ENCODE data around the gene TSSC4.

TSSC4 gene

DNA sequence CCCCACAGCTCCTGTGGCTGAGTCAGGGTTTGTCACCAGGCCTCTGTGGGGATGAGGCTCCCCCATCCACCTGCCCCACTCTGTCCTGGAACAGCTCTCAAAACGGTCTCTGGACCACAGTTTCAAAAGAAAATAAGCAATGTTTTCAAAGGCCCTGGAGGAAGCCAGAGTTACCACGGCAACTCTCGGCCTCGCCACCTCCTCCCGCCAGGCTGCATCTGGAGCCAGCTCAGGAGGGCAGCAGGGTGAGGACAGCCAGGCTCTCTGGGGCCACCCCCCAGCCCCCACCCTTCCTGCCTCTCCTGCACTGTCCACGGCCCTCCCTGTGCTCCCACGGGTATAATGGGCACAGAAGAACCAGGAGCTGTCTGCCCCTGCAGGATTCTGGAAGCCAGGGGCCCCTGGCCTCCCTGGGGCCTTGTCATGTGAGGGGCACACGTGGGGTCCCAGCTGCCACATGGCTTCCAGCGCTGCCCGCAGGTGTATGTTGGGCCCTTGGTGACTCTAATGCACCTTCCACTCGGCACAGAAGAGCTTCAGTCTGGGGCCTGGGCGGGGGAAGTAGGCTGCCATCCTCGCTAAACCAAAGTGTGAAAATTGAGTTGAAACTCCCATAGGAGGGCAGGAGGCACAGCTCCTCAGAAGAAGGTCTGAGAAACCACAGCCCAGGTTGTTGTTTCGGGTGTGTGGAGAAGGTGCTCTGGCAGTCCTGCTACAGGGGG, 13.1 kb upstream of the TSSC4 start:
- peak; percentile 38 for DNase-seq

DNA sequence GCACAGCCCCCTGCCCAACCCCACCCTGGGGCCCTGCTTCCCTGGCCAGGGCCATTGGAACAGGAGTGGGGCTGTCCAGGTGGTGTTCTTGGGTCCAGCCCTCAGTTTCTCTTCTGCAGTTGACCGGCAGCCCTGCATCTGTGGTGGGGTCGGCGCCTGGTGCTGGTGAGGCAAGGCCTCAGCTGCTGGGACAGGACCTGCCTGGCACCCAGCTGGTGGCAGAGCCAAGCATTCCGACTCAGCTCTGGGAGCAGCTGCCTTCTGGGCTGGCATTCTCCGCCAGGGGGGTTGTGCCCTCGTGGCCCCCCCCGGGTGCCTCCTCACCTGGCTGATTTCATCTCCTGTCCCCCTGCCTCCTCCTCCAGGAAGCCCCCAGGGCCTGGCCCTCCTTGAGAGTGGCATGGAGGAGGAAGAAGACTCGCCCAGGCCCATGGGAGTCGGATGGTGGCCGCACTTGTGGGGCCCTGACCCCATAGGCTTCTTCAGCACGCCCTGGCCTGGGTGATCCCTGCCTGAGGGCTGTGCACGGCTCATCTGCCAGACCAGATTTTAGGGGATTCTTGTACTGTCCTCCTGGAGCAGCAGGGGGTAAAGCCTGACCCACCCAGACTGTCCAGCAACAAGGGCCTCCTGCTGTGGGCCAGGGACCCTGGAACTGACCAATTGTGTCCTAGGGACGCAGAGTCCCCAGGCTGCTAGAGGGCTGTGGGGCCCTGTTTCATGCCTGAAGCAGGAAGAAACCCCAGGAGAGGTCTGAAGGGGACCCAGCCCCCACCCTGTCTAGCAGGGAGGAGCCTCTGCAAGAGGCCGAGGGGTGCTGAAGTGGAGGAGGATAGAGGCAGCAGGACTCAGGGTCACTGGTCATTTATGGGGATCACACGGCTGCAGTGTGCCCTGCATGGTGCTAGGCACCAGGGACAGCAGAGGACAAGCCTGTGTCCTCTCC, 11.8 kb upstream of the TSSC4 start:
- no peak for DNase-seq

DNA sequence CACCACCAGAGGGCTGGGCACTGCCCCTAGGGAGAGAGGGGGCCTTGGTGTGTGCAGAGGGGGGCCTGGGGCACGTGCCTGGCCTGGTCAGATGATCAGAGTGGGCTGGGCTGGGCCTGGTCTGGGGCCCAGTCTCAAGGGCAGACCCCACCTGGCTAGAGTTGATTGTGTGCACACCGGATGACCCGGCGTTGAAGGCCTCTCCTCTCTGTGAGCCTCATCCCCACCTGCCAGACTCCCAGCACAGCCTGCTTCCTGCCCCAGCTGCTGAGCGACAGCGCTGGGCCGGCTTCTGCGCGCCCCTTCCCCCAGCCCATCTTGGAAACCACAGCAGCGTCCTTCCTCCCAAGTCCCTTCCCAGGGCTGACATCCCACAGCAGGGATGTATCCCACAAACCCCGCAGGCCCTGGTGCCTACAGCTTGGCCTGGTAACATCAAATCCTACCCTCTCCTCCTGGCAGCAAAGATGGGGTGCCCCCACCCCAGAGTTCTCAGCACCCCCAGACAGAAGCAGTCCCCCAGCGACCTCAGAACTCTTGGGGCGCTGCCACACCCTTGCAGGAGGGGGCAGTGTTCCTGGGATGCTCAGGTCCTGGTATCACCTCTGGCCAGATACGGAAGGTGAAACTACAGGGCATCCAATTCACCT, 11.0 kb upstream of the TSSC4 start:
- no peak for DNase-seq

DNA sequence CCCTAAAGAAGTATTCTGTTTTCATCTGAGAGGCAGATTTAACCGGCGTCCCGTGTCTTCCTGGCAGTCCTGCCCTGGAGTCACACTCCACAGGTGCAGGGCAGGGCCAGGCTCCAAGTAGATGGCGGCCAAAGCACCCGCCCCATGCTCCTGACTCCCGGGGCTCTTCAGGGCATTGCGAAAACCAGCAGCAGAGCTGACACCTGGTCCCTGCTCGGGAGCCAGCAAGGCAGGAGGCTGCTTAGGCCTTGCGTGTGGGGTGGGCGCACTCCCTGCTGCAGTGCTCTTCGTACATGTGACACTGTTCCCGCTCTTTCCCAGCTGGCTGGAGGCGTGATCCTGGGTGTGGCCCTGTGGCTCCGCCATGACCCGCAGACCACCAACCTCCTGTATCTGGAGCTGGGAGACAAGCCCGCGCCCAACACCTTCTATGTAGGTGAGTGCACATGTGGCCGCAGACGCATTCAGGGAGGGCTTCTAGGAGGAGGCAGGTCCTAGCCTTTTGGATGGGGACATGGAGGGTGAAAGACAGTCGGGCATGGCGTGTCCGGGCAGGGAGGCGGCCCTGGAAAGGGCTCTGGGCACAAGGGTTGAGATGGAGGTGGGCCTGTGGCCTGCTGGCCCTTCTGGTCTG, 10.3 kb upstream of the TSSC4 start:
- no peak for DNase-seq

DNA sequence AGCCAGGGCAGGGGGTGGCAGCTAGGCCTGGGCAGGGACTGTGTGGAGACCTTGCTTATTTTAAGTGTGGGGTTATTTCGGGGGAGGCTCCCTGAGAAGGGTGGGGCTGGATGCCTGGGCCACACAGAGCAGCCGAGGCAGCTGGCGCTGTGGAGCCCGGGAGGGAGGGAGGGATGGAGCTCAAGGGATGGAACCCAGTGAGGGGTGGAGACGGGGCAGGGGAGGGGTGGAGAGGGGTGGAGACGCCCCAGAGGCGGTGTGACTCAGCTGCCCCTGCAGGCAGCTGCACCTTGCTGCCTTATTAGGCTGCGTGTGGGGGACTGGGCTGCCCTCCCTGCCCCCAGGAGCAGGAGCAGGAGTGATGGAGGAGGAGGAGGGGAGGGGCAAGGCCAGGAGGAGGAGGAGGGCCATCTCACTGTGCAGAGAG, 9.8 kb upstream of the TSSC4 start:
- peak; percentile 55 for DNase-seq

DNA sequence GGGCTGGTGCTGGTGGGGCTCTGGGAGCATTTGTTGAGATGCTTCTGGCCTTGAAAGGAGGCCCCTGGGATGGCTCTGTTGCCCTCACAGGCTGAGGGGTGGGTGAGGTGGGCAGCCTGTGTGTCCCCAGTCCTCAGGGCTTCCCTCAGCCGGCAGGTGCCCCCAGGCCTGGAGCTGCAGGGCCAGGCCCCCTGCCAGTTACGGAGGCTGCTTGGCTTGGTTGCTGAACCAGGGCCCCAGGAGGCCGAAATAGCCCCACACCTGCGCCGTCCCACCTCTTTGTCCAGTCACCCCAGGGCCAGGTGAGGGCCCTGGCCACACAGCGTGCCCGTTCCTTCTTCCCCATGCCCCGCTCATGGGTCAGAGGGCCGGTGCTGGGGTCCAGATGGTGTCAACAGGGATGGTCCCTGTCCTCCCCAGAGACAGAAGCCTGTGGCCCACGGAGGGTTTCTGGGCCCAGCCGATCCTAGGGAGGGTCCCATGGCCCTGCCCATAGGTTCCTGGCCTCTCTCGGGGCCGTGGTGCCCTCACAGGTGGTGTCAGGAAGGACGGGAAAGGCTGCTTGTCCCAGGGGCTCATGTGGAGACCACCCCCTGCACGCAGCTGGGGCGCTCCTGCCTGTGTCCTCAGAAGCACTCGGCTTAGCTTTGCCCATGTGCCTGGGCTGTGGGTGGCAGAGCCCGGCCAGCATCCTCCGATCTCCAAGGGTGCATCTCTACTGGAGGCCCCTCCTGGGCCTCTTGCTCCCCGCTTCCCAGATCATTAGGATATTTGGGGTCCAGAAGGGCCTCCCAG, 9.2 kb upstream of the TSSC4 start:
- no peak for DNase-seq

DNA sequence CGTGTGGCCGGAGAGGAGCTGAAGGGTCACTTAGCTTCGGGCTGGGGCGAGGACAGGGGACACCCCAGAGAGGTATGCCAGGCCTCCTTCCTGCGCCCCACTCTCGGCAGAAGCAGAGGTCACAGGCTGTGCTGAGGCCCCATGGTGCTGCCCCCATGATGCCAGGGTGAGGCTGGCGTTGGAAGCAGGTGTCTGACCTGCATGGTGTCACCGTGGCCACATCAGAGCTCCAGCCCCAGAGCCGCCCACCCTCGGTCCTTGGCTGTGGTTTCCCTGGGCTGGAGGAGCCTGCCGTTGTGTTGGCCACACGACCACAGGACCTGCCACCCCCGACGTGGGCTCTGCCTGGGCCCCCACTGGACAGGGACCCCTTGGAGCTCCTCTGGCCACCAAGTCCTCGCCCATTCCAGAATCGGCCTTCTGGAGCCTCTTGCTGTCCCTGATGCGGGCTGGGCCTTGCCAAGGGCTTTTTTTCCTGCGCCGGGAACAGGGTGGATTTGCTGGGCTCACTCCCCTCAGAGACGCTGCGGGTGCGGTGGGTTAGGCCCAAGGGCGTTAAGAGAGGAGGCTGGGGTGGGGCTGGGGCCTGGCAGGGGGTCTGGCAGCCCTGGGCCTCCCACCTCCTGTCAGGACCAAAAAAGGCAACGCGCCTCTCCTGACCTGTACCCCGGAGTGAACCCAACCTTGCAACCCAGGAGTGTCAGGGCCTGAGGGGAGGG, 8.2 kb upstream of the TSSC4 start:
- no peak for DNase-seq

DNA sequence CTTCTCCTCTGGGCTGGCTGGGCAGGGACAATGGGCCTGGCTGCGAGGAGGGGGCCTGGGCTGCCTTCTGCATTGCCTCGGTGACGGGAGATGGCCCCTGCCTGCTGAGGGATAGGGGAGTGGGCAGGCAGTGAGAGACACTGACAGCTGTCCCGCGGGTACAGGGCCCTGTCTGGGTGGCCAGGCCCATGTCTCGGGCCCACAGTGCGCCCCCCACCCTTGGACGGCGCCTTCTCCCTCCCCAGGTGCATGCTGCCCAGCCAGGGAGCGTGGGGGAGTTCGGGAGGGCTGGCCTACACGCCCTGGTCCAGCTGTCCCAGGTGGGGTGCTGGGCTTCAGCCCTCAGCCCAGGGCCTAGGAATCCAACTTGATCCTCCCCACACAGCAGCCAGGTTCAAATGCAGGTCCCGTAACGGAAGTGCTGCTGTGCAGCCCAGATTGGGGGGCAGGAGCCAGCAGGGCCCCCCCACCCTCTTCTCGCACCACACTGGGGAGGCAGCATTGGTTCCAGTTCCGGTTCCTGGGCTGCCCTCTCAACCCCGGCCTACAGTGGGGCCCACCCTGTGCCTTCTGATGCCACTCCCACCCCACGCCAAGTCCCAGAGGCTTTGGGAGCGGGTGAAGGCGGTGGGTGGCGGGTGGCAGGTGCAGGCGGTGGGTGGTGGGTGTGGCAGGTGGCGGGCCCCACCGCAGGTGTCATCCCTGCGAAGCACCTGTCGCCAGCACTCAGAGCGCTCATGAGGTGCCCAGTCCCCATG, 7.3 kb upstream of the TSSC4 start:
- no peak for DNase-seq

DNA sequence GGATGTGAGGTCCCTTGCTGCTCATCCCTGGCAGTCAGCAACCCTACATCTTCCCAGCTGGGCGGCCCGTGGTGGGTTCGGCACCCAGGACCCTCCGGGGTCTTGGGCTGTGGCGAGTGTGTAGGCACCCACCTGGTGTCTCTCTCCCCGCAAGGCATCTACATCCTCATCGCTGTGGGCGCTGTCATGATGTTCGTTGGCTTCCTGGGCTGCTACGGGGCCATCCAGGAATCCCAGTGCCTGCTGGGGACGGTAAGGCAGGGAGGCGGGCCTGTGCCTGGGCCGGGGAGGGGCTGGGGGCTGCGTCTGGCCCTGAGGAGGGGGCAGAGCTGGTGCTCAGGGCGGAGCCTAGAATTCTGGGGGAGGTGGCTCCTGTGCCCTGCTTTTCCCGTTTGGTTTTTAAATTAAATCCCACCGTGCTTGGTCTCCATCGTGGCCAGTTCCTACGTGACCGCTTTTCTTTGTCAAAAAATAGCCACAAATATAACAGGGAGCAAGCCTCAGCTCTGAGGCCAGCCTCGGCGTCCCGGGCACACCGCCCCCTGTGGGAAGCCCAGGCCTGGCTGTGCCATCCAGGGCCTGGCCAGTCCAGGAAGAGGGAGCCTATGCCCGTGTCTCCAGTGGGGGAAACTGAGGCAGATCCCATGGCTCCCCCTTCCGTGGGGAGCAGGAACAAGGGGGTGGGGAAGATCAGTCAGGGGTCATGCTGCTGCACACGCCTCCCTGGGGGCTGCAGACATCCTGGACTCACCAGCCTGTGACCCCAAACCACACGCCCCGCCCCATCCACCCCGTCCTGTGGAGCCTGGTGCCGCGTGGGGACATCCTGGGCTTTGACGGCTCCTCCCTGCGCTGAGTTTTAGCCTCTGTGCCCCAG, 6.4 kb upstream of the TSSC4 start:
- no peak for DNase-seq

DNA sequence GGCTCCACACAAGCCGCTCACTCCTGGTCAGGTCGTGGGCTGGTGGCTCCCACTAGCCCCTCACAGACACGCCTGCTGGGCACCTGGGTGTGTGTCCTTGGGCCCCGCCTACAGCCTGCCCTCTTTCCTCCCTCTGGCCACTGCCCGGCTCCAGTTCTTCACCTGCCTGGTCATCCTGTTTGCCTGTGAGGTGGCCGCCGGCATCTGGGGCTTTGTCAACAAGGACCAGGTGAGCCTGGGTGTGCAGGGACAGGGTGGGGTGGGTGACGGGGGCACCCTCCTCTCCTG, 5.8 kb upstream of the TSSC4 start:
- DNase-seq: no peak

DNA sequence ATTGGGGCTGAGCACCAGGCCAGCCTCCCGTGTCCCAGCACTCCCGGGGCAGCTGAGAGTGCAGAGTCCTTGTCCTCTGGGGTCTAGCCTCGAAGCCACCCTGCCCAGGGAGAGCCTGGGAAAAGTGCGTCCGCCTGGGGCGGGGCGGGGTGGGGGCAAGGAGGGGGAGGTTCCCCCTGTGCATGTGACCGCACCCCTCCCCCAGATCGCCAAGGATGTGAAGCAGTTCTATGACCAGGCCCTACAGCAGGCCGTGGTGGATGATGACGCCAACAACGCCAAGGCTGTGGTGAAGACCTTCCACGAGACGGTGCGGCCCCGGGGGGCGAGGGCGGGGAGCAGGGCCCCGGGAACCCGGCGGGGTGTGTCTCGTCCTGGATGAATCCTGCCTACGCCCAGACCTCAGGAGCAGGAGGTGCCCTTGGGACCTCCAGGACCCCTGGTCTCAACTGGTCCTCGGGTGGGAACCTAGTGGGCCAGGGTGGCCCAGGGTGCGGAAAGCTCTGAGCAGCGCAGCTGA, 5.3 kb upstream of the TSSC4 start:
- no peak for DNase-seq

DNA sequence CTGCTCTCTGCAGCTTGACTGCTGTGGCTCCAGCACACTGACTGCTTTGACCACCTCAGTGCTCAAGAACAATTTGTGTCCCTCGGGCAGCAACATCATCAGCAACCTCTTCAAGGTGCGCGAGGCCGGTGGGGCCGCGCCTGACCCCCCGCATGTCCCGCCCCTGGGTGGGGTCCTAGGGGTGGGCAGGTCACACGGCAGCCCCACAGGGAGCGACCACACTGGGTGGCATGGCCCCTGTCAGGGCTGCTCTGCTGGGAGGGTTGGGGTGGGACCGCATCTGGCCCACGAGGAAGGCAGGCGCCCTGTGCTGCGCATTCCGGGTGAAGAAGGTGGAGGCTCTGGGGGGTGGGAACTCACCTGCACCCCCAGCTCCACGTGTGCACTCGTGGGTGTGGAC, 4.7 kb upstream of the TSSC4 start:
- no peak for DNase-seq

DNA sequence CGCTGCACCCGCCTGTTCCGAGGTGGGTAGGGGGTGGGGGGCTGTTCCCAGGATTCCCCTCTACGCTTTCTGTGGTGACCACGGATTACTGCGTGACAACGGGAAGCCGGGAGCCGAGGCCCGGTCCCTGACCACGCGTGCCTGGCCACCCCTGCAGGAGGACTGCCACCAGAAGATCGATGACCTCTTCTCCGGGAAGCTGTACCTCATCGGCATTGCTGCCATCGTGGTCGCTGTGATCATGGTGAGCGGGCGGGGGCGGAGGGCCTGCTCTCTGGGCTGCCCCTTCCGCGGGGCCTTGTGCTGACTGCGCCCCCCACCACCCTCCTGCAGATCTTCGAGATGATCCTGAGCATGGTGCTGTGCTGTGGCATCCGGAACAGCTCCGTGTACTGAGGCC, 4.1 kb upstream of the TSSC4 start:
- no peak for DNase-seq

DNA sequence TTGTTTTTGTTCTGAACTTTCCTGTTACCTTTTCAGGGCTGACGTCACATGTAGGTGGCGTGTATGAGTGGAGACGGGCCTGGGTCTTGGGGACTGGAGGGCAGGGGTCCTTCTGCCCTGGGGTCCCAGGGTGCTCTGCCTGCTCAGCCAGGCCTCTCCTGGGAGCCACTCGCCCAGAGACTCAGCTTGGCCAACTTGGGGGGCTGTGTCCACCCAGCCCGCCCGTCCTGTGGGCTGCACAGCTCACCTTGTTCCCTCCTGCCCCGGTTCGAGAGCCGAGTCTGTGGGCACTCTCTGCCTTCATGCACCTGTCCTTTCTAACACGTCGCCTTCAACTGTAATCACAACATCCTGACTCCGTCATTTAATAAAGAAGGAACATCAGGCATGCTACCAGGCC, 3.5 kb upstream of the TSSC4 start:
- DNase-seq: no peak

DNA sequence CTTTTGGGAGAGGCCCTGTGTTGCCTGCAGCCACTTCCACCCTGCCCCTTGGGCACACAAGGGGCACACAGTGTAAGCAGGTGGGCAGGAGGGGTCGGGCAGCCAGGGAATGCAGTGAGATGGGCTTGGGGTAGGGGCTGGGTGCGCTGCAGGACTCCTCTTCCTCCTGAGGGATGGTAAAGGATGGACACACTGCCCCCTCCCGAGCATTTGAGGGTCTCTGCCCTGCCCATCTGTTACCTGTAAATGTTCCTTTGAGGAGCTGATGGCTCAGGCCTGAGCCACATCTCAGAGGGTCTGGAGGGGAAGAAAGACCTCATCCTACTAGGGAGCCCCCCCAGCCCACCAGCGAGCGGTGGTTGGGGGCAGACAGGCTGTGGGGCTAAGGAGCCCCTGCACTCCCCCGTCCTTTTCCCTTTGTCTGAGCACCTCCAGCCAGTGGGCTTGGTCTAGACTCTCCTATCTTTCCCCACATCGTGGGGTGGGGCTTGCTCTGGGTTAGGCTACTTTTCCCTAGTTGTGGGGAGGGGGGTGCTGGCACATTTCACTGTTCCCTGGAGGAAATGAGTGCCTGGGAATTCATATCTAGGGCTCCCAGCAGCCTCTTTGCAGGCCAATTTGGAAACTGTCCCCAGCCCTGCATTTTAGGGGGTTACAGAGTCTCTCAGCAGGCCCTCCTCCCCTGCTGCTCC, 1.7 kb upstream of the TSSC4 start:
- no peak for DNase-seq

DNA sequence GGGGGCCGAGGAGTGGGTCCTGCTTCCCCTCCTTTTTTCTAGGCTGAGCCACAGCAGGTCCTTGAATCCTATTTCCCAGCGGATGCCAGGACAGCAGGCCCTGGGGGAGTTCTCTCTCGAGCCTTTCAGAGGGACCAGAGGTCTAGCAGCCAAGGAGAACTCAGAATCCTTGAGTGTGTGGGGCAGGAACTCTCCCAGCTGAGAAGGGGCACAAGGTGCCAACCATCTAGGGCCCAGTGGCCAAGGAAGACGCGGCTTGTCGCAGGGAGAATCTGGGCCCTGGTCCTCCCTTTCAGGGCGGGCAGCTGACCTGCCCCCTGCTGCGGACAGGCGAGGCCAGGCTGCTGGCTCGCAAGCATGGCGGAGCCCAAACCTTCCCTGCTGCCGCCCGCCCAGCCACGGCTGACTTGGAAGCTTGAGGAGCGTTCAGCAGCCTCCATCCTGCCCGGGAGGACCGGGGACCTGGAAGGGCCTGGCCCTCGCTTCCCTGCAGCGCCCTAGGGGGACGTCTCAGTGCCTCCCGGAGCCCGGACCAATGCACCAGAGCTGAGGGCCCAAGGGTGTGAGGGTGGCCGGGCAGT, 972 bp upstream of the TSSC4 start:
- no peak for DNase-seq

DNA sequence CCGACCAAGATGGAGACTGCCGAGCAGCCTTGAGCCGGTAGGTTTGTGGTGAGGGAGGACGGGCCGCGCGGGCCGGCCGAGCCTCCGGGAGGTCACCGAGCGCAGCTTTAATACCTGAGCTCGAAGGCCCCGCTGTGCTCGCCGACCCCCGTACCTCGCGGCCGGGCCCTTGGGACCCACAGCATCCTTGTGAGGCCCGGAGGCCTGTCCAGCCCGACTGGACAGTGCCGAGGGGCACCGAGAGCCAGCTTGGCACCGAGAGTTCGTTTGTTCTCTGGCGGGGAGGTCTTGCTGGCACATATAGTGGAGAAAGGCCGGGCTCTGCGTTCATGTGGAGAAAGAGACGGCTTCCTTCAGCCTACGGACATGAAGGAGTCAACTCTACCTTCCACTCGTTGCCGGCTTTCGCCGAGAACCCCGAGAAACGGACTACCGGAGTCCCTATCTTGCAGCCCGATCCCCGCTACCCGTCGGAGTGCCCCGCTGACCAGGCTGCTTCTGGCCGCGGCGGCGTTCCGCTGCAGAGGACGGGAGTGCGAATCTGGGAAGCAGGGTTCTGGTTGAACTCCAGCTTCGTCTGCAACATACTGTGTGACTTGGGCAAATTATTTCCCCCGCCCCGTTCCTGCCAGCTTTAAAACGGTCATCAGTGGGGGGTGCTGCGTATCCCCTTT, 349 bp downstream of the TSSC4 start:
- no peak for DNase-seq

DNA sequence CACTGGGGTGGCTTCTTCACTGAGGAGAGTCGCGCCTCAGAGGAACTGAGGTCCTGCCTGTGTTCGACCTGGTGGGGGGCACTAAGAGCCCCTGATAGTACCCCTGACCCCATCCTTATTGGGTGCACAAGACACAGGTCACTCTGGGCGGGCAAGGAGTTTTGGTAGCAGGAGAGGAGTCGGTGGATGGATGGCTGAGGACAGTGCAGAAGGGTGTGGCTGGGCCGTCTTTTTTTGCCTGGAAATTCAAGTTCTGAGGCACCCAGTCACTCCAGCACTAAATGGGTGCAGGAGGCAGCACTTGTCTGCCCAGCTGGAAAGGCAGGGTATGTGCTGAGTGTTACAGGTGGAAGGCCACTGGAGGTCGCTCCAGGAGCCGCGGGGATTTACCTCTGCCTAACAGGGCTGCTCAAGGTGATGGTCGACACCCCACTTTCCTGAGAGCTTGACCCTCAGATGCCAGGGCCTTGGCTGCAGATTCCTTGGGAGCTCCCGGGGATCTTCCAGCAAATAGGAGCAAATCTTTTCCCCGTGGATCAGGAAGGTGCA, 960 bp downstream of the TSSC4 start:
- DNase-seq: no peak

Data from kidney glomerular epithelial cell (primary cell).